Activated CD4-positive, alpha-beta memory T cell treated with anti-CD3 and anti-CD28 coated beads, Interleukin-2, amount 10 ng/mL, durations not matched to agents 7 days and 5 days (primary cell): ENCODE data around the gene SFRP2. TPM values are rescaled to one million over a fixed set of nuclear protein-coding genes. Genes with fewer than 3 reads are reported as not detected.
A peak's percentile ranks its signal among the peaks of the same experiment; 100 is the strongest.

Experiments
- CTCF ChIA-PET: fragments of 350-600 bp; sonication (Branson Sonifier 250); formaldehyde crosslinking; loops from one replicate; lab custom pipeline; 2021; ENCODE audit warnings: antibody characterized with exemption, inconsistent platforms; lab: Charles Lee
- POLR2A ChIA-PET: fragments of 350-600 bp; sonication (Branson Sonifier 250); formaldehyde crosslinking; loops from one replicate; lab custom pipeline; 2021; ENCODE audit warnings: antibody characterized with exemption; lab: Charles Lee
- DNase-seq: peaks from one replicate; pipeline ENCODE4 v3.0.0-alpha.2; 2020
- H3K27ac Mint-ChIP-seq: one replicate; pipeline ENCODE4 v1.8.0; 2021; ENCODE audit warnings: mild to moderate bottlenecking, mixed read lengths
- H3K27me3 Mint-ChIP-seq: one replicate; pipeline ENCODE4 v1.8.0; 2021; ENCODE audit warnings: mixed read lengths
- H3K36me3 Mint-ChIP-seq: one replicate; pipeline ENCODE4 v1.8.0; 2021; ENCODE audit warnings: low read depth, mixed read lengths
- H3K4me1 Mint-ChIP-seq: one replicate; pipeline ENCODE4 v1.8.0; 2021; ENCODE audit warnings: mixed read lengths
- H3K4me3 Mint-ChIP-seq: one replicate; pipeline ENCODE4 v1.8.0; 2021; ENCODE audit warnings: mild to moderate bottlenecking, mixed read lengths
- H3K9me3 Mint-ChIP-seq: one replicate; pipeline ENCODE4 v1.8.0; 2021; ENCODE audit warnings: mixed read lengths
- total RNA-seq, 2 experiments: library from RNA; stranded (reverse); gene quantifications; one replicate each; pipeline ENCODE4 v1.2.3, GENCODE V29; 2021

SFRP2 gene
- total RNA-seq, 2 experiments from 2014 or later, result not detected

- Mint-ChIP-seq H3K9me3 (no peaks in the 10 kb centered on the region), H3K27ac (no peak overlapping the region), H3K36me3 (no peaks in the 10 kb centered on the region), H3K27me3 (peaks cover 56% of the 10 kb centered on the region), H3K4me1 (peaks cover 2% of the 10 kb centered on the region), H3K4me3 (no peak overlapping the region)
- POLR2A ChIA-PET, result no interaction called here
- CTCF ChIA-PET, result no interaction called here
- no peak for DNase-seq
Observed at GRCh38 chr4:153758136-153758535, 30.7 kb downstream of the SFRP2 start.

- DNase-seq, result no peak
- no peaks in the 10 kb centered on the region for H3K36me3 Mint-ChIP-seq
- H3K27ac Mint-ChIP-seq, result no peak overlapping the region
- ChIA-PET POLR2A (no interaction called here), CTCF (no interaction called here)
- peaks cover 52% of the 10 kb centered on the region for H3K27me3 Mint-ChIP-seq
- peaks cover 2% of the 10 kb centered on the region for H3K4me1 Mint-ChIP-seq
- H3K9me3 Mint-ChIP-seq, result no peaks in the 10 kb centered on the region
- H3K4me3 Mint-ChIP-seq, result no peak overlapping the region
Observed at GRCh38 chr4:153757407-153757806, 31.5 kb downstream of the SFRP2 start.

GRCh38 chr4:153755186-153755585 is 33.7 kb downstream of the SFRP2 start:
- Mint-ChIP-seq H3K27me3 (peaks cover 46% of the 10 kb centered on the region), H3K4me1 (peaks cover 2% of the 10 kb centered on the region), H3K9me3 (no peaks in the 10 kb centered on the region), H3K27ac (no peak overlapping the region), H3K36me3 (no peaks in the 10 kb centered on the region), H3K4me3 (no peak overlapping the region)
- no peak for DNase-seq
- POLR2A ChIA-PET, result no interaction called here
- CTCF ChIA-PET, result interaction anchor here (0.7 kb wide), 1 partner anchor 72 kb away, joined by 4 read pairs; no protein-coding TSS in a partner anchor

GRCh38 chr4:153750197-153750817 is 38.6 kb downstream of the SFRP2 start:
- DNase-seq, result peak; percentile 67
- H3K4me1 Mint-ChIP-seq, result no peaks in the 10 kb centered on the region
- POLR2A ChIA-PET, result interaction anchor here (0.7 to 1.5 kb wide), 2 partner anchors 107 to 404 kb away, joined by 3 to 4 read pairs; no protein-coding TSS in a partner anchor

GRCh38 chr4:153748378-153748777 is 40.5 kb downstream of the SFRP2 start:
- no peak overlapping the region for H3K27ac Mint-ChIP-seq
- H3K4me1 Mint-ChIP-seq, result no peaks in the 10 kb centered on the region
- peaks cover 30% of the 10 kb centered on the region for H3K27me3 Mint-ChIP-seq
- CTCF ChIA-PET, result interaction anchor here (0.7 to 3.5 kb wide), 4 partner anchors 65 to 114 kb away, joined by 3 to 44 read pairs (median 16); partner anchors contain the start of gene TLR2
- POLR2A ChIA-PET, result no interaction called here
- no peak overlapping the region for H3K4me3 Mint-ChIP-seq
- no peak for DNase-seq
- H3K9me3 Mint-ChIP-seq, result no peaks in the 10 kb centered on the region
- H3K36me3 Mint-ChIP-seq, result no peaks in the 10 kb centered on the region

More at GRCh38 chr4:153750197-153750817, 38.6 kb downstream of the SFRP2 start:
- H3K4me3 Mint-ChIP-seq, result no peak overlapping the region
- H3K36me3 Mint-ChIP-seq, result no peaks in the 10 kb centered on the region
- CTCF ChIA-PET, result interaction anchor here (0.7 to 3.5 kb wide), 25 partner anchors 9 to 608 kb away, joined by 3 to 44 read pairs (median 4); partner anchors contain the start of genes MND1, TLR2 and TMEM131L
- H3K27me3 Mint-ChIP-seq, result peaks cover 32% of the 10 kb centered on the region
- H3K27ac Mint-ChIP-seq, result no peak overlapping the region
- H3K9me3 Mint-ChIP-seq, result no peaks in the 10 kb centered on the region

GRCh38 chr4:153747406-153747955 is 41.4 kb downstream of the SFRP2 start:
- Mint-ChIP-seq H3K9me3 (no peaks in the 10 kb centered on the region), H3K27me3 (peaks cover 30% of the 10 kb centered on the region), H3K4me1 (no peaks in the 10 kb centered on the region), H3K27ac (no peak overlapping the region), H3K36me3 (no peaks in the 10 kb centered on the region), H3K4me3 (no peak overlapping the region)
- ChIA-PET CTCF (no interaction called here), POLR2A (no interaction called here)
- DNase-seq, result no peak

GRCh38 chr4:153745651-153746050 is 43.2 kb downstream of the SFRP2 start:
- Mint-ChIP-seq H3K27me3 (peaks cover 26% of the 10 kb centered on the region), H3K9me3 (peaks cover 3% of the 10 kb centered on the region), H3K4me3 (no peak overlapping the region), H3K4me1 (no peaks in the 10 kb centered on the region), H3K27ac (no peak overlapping the region), H3K36me3 (no peaks in the 10 kb centered on the region)
- CTCF ChIA-PET, result no interaction called here
- no peak for DNase-seq
- POLR2A ChIA-PET, result no interaction called here

GRCh38 chr4:153741541-153741940 is 47.3 kb downstream of the SFRP2 start:
- DNase-seq, result no peak
- POLR2A ChIA-PET, result no interaction called here
- H3K36me3 Mint-ChIP-seq, result no peaks in the 10 kb centered on the region
- H3K4me1 Mint-ChIP-seq, result no peaks in the 10 kb centered on the region
- no peak overlapping the region for H3K27ac Mint-ChIP-seq
- H3K9me3 Mint-ChIP-seq, result peaks cover 5% of the 10 kb centered on the region
- H3K4me3 Mint-ChIP-seq, result no peak overlapping the region
- CTCF ChIA-PET, result interaction anchor here (0.7 to 1.2 kb wide), 3 partner anchors 9 to 295 kb away, joined by 3 to 4 read pairs (median 4); no protein-coding TSS in a partner anchor
- H3K27me3 Mint-ChIP-seq, result peaks cover 14% of the 10 kb centered on the region

GRCh38 chr4:153735906-153736461 is 52.9 kb downstream of the SFRP2 start:
- POLR2A ChIA-PET, result no interaction called here
- H3K4me3 Mint-ChIP-seq, result no peak overlapping the region
- peaks cover 5% of the 10 kb centered on the region for H3K9me3 Mint-ChIP-seq
- CTCF ChIA-PET, result no interaction called here
- H3K4me1 Mint-ChIP-seq, result peaks cover 10% of the 10 kb centered on the region
- no peak for DNase-seq
- H3K36me3 Mint-ChIP-seq, result no peaks in the 10 kb centered on the region
- H3K27ac Mint-ChIP-seq, result no peak overlapping the region
- H3K27me3 Mint-ChIP-seq, result peaks cover 42% of the 10 kb centered on the region

- POLR2A ChIA-PET, result no interaction called here
- H3K4me3 Mint-ChIP-seq, result no peak overlapping the region
Observed at GRCh38 chr4:153733751-153734448, 55.0 kb downstream of the SFRP2 start.

GRCh38 chr4:153731239-153731638 is 57.6 kb downstream of the SFRP2 start:
- no peak overlapping the region for H3K27ac Mint-ChIP-seq
- H3K4me3 Mint-ChIP-seq, result no peak overlapping the region
- peaks cover 36% of the 10 kb centered on the region for H3K27me3 Mint-ChIP-seq
- H3K36me3 Mint-ChIP-seq, result no peaks in the 10 kb centered on the region
- H3K4me1 Mint-ChIP-seq, result peaks cover 10% of the 10 kb centered on the region
- H3K9me3 Mint-ChIP-seq, result no peaks in the 10 kb centered on the region
- ChIA-PET CTCF (no interaction called here), POLR2A (no interaction called here)
- no peak for DNase-seq

More at GRCh38 chr4:153733751-153734448, 55.0 kb downstream of the SFRP2 start:
- no peak for DNase-seq
- peaks cover 40% of the 10 kb centered on the region for H3K27me3 Mint-ChIP-seq
- no peaks in the 10 kb centered on the region for H3K9me3 Mint-ChIP-seq
- H3K4me1 Mint-ChIP-seq, result peaks cover 10% of the 10 kb centered on the region
- no peaks in the 10 kb centered on the region for H3K36me3 Mint-ChIP-seq
- H3K27ac Mint-ChIP-seq, result no peak overlapping the region
- CTCF ChIA-PET, result interaction anchor here (0.6 to 1.2 kb wide), 4 partner anchors 16 to 455 kb away, joined by 3 to 6 read pairs (median 4); partner anchors contain the start of gene TLR2
